Type B pancreatic cell (in vitro differentiated cells): ENCODE data around the gene KIF1B. TPM values are rescaled to one million over a fixed set of nuclear protein-coding genes. Genes with fewer than 3 reads are reported as not detected.

Experiments
- DNase-seq: peaks from one replicate; pipeline ENCODE4 v3.0.0; 2021; ENCODE audit warnings: mixed read lengths; ENCODE audit not compliant: unreplicated experiment; ENCODE audit errors: extremely low spot score
- H3K27ac Mint-ChIP-seq: 2 replicates; pipeline ENCODE4 v1.8.0; 2021; ENCODE audit warnings: mild to moderate bottlenecking, mixed read lengths
- H3K27me3 Mint-ChIP-seq: 2 replicates; pipeline ENCODE4 v1.8.0; 2021; ENCODE audit warnings: mixed read lengths
- H3K36me3 Mint-ChIP-seq: 2 replicates; pipeline ENCODE4 v1.8.0; 2021; ENCODE audit warnings: mixed read lengths
- H3K4me1 Mint-ChIP-seq: one replicate; pipeline ENCODE4 v1.8.0; 2021; ENCODE audit warnings: mixed read lengths; ENCODE audit not compliant: unreplicated experiment
- H3K4me3 Mint-ChIP-seq: 2 replicates; pipeline ENCODE4 v1.8.0; 2021; ENCODE audit warnings: mild to moderate bottlenecking, mixed read lengths
- H3K9me3 Mint-ChIP-seq: 2 replicates; pipeline ENCODE4 v1.8.0; 2021; ENCODE audit warnings: mixed read lengths
- CTCF ChIP-seq: fragments of 200-600 bp; sonication (generic); conservative IDR thresholded peaks from 2 replicates; pipeline ENCODE4 v1.5.0; 2021; ENCODE audit warnings: antibody characterized with exemption, mild to moderate bottlenecking
- microRNA-seq: library from miRNA; unstranded; fragments of <30 nt; microRNA quantifications from one replicate; pipeline ENCODE4, GENCODE V29; 2020
- total RNA-seq: library from RNA; stranded (reverse); gene quantifications from 2 replicates; pipeline ENCODE4 v1.2.1, GENCODE V29; 2021; ENCODE audit warnings: low replicate concordance

KIF1B gene
- total RNA-seq, 1 donor from 2014 or later, result 64.3 TPM

- Mint-ChIP-seq H3K27me3 (no peaks in the 10 kb centered on the region), H3K4me1 (peaks cover 34% of the 10 kb centered on the region), H3K9me3 (no peaks in the 10 kb centered on the region), H3K4me3 (no peak overlapping the region), H3K27ac (no peak overlapping the region), H3K36me3 (peaks cover 5% of the 10 kb centered on the region)
- no peak for DNase-seq
- TF ChIP-seq CTCF, result no peak
Observed at GRCh38 chr1:10428984-10429383, 218.6 kb downstream of the KIF1B start.

GRCh38 chr1:10429868-10430215 lies 219.5 kb downstream of the KIF1B start:
- TF ChIP-seq CTCF, result no peak
- Mint-ChIP-seq H3K36me3 (peaks cover 5% of the 10 kb centered on the region), H3K4me1 (peaks cover 37% of the 10 kb centered on the region), H3K27me3 (no peaks in the 10 kb centered on the region), H3K9me3 (no peaks in the 10 kb centered on the region), H3K4me3 (peak overlapping the region; percentile 95), H3K27ac (peak overlapping the region; percentile 87)
- no peak for DNase-seq

GRCh38 chr1:10430216-10431069 lies 220.1 kb downstream of the KIF1B start, which contains the start of gene CENPS:
CENPS (plus strand) TSS chr1:10430433; CDS start chr1:10430518, 85 bp downstream.
- Mint-ChIP-seq H3K4me3 (peak within 1 kb of the TSS; percentile 95), H3K27ac (peak within 1 kb of the TSS; percentile 87), H3K9me3 (no peaks in the 10 kb centered on the region), H3K36me3 (peaks cover 5% of the 10 kb centered on the region), H3K4me1 (peaks cover 39% of the 10 kb centered on the region), H3K27me3 (no peaks in the 10 kb centered on the region)
- DNase-seq, result peak; percentile 93
- TF ChIP-seq CTCF, result peak; percentile 99

Small RNA genes lying within 50 kb of the gene (microRNA-seq; reads per million reads assigned to microRNA genes)
- not detected for gene MIR1273D

Other genes with a start within 250 kb of the KIF1B start
- gene RBP7, start 213.3 kb upstream of the KIF1B start, total RNA-seq, result 0.92 and 2.9 TPM in 2 replicates
- 55.1 and 58.7 TPM in 2 replicates for gene UBE4B, start 177.6 kb upstream of the KIF1B start, total RNA-seq
- gene PGD, start 188.5 kb downstream of the KIF1B start, total RNA-seq, result 294 and 366 TPM in 2 replicates
- 17.8 and 24.7 TPM in 2 replicates for gene CENPS, start 219.9 kb downstream of the KIF1B start, total RNA-seq
- gene CORT, start 239.5 kb downstream of the KIF1B start, total RNA-seq, result not detected in 2 replicates